GM10266 (cell line): Measurements from ENCODE around the gene CDC42BPG.

Experiments used
- DNase-seq: peaks from one replicate; pipeline ENCODE4 v3.0.0; 2012; ENCODE audit errors: extremely low spot score
- CTCF ChIP-seq: IDR thresholded peaks from 2 replicates; pipeline ENCODE4 v1.5.1; 2012; ENCODE audit warnings: mild to moderate bottlenecking, low read depth; ENCODE audit not compliant: control insufficient read depth, insufficient read depth; ENCODE audit errors: missing control alignments

Gene CDC42BPG

GRCh38 chr11:64792482-64792881 is 52.0 kb downstream of the CDC42BPG start:
- no peak for DNase-seq
- TF ChIP-seq CTCF = no peak

GRCh38 chr11:64791781-64792291 is 52.6 kb downstream of the CDC42BPG start:
- no peak for DNase-seq
- TF ChIP-seq CTCF = no peak

DNA sequence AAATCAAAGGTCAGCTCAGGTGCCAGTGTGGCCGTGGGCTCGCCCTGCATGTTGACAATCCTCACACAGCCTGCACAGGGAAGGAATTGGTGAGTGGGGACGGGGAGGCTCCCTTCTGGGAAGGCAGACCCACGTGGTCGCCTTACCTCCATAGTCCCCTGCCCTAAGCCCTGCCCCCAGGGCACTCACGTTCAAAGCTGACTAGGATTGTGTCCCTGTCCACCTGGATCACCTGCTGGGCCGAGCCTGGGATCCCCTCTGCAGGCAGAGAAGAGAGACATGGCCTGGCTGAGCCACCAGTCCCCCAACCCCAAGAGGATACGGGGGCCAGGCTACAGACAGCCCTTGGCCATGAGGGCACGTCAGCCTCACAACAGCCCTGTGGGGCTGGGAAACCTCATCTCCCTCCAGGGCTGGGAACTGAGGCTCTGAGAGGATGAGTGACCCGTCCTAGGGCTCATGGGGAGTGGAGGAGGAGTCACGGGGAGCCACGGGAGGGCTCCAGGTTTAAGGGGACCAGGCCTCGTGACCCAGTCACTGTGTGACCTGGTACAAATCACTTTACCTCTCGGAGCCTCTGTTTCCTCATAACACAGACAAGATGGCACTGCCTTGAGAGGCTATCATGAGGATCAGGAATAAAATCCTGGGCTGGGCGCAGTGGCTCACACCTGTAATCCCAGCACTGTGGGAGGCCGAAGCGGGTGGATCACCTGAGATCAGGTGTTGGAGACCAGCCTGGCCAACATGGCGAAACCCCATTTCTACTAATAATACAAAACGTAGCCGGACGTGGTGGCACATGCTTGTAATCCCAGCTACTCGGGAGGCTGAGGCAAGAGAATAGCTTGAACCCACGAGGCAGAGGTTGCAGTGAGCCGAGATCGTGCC is 54.0 kb downstream of the CDC42BPG start:
- DNase-seq = no peak
- TF ChIP-seq CTCF = no peak

DNA sequence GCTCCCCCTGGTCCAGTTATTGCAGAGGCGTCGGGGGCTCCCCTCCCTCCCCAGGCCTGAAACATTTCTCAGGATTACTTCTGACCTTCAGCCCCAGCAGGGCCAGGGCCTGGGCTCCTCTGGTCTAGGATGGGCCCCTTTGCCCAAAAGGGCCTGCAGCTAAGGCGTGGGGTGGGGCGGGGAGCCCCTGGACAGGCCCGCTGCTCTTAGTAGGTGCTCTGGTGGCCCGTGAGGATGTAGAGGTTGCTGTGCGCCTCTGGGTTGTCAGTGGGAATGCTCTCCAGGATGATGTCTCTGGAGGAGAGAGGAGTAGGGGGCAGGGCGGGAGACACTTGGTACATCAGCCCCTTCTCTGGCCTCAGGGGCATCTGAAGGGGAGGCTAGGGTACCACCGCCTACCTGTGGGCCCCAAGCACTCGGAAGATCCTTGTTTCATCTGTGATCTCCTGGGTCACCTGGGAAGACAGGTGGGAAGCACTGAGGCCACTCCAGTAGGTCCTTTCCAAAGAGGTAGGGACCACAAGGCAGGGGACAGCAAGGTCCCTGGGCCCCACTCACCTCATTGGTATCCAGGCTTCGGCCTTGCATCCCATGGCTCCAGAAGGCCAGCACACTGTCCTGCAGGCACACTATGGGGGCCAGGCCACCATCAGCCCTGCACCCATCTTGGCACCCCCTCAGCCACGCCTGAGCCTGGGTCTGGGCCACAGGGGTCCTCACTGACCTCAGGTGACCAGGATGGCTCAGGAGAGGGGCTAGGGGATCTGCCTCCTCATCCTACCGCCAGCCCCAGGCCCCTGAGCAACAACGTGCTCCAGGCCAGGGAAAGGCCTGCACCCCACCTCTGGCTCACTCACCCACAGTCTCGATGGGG is 54.9 kb downstream of the CDC42BPG start:
- TF ChIP-seq CTCF = no peak
- DNase-seq = no peak

DNA sequence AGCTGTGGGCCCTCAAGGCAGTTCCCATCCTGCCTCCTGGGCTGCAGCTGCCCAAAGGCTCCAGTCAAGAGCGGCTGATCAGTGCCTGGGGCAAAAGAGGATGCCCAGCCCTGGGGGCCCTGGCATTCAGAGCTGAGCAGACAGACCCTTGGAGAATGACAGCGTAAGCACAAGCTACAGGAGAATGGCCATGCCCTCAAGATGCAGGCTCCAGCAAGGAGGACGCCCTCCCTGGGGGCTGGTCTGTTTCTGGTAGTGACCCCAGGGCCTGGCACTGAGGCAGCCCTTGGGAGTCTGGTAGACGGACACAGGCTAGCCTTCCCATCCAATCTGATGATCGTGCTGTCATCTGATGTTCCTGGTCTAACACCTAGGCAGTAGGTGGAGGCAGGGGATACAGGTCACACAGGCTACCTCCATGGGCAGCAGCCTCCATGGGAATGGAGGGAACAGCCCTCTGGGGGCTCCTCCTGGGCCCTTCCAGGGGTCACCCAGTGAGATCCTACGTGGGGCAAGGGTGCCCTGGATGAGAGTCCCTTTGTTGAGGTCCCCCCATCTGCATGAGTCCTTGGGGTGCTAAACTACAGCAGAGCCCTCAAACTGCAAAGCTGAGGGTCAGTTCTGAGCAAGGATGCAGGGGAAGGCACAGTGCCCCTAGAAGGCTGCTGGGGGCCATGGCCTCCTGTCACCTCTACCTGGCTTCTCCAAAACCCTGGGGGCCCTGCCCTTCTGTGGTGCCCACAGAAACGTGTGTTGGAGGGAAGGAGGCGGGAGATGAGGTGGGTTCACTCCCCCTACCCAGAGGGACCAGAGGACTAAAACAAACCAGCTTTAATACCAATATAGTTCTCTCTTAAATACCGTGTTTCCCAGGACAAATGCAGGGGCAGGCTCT is 55.9 kb downstream of the CDC42BPG start:
- DNase-seq = no peak
- TF ChIP-seq CTCF = no peak

DNA sequence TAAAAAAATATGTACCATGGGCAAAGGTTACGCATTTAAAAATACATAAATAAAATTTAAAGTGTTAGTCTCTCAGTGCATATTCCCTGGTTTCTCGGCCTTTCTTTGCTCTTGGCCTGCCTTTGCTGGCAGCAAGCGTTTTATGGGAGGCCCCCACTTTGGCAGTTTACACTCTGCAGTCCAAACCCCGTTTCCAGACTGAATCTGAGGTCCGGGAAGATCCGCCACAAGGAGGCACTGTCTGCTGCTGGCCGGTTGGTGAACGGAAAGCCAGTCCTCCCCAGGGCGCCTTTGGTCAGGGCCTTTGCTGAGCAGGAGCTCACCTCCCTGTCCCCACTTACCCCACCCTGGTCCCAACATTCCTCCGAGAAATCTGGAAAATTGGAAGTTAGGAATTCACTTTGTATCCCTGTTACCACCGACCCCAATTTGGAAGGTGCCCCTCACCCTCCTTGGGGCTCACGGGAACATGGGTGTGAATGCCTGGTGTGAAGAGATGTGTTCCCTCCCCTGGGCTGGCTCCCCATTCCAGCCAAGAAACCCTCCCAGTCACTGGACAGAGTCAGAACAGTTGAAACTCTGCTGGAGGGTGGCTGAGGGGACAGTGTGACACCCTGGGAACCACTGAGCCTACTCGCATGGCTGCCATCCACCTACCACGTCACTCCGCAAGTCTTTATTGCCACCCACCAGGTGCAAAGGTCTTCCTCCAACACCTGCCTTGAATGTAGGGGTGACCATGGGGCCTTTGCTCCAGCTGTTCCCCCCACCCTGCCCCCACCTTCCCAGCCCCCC is 56.7 kb downstream of the CDC42BPG start:
- TF ChIP-seq CTCF = peak; percentile 69
- peak; percentile 80 for DNase-seq
